ENCODE results near the gene CLRN1.

CLRN1 gene

DNA sequence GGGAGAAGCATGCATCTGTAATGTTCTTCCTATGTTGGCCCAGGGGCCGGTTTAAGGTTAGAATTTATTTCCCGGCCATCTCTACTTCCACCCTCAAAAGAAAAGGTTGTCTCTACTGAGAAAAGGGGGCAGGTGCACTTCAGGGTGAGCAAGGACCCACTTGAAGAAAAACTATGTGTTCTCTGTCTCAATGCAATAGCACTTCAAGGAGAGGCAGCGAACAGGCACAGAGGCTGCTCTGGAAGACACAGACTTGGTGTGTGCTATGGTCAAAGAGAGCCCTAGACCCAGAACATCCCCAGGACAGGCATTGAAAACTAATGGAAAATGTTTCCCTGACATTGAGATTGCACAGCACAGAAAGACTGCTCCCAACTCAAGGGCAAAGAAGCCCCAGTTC lies 74.9 kb downstream of the CLRN1 start:
- Histone ChIP-seq H3K4me2 (ENCODE audit: low read depth, low read length) (no peak overlapping the region), H4K20me1 (ENCODE audit: insufficient read depth, low read length) (no peaks in the 10 kb centered on the region), H3K9me3 (replicated peaks; ENCODE audit: insufficient read depth, low read length) (no peaks in the 10 kb centered on the region), H3K79me2 (ENCODE audit: low read length) (no peaks in the 10 kb centered on the region), H3K4me1 (ENCODE audit: low read length) (no peaks in the 10 kb centered on the region), H3K4me3 (ENCODE audit: low read length) (no peak overlapping the region), H3K27me3 (replicated peaks; ENCODE audit: insufficient read depth, low read length) (no peaks in the 10 kb centered on the region), H3K9ac (ENCODE audit: low read length) (no peak overlapping the region), H2AFZ (ENCODE audit: low read length) (no peak overlapping the region), H3K9me2 (replicated peaks; ENCODE audit: insufficient read depth, low read length) (no peaks in the 10 kb centered on the region), H3K27ac (ENCODE audit: low read length) (no peak overlapping the region), H3K36me3 (replicated peaks; ENCODE audit: insufficient read depth, low read length) (no peaks in the 10 kb centered on the region), H3F3A (ENCODE audit: insufficient read depth, low read length) (no peaks in the 10 kb centered on the region)
- DNase-seq: no peak
- TF ChIP-seq, protein P1, sequence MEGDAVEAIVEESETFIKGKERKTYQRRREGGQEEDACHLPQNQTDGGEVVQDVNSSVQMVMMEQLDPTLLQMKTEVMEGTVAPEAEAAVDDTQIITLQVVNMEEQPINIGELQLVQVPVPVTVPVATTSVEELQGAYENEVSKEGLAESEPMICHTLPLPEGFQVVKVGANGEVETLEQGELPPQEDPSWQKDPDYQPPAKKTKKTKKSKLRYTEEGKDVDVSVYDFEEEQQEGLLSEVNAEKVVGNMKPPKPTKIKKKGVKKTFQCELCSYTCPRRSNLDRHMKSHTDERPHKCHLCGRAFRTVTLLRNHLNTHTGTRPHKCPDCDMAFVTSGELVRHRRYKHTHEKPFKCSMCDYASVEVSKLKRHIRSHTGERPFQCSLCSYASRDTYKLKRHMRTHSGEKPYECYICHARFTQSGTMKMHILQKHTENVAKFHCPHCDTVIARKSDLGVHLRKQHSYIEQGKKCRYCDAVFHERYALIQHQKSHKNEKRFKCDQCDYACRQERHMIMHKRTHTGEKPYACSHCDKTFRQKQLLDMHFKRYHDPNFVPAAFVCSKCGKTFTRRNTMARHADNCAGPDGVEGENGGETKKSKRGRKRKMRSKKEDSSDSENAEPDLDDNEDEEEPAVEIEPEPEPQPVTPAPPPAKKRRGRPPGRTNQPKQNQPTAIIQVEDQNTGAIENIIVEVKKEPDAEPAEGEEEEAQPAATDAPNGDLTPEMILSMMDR (IDR thresholded peaks at IDR 0.05; ENCODE audit: low read length): no peak
- no peak for TF ChIP-seq EZH2phosphoT487 (IDR thresholded peaks at IDR 0.05; ENCODE audit: low read length)
- TF ChIP-seq EZH2 (optimal IDR thresholded peaks at IDR 0.05; ENCODE audit: low read depth, low read length): no peak

DNA sequence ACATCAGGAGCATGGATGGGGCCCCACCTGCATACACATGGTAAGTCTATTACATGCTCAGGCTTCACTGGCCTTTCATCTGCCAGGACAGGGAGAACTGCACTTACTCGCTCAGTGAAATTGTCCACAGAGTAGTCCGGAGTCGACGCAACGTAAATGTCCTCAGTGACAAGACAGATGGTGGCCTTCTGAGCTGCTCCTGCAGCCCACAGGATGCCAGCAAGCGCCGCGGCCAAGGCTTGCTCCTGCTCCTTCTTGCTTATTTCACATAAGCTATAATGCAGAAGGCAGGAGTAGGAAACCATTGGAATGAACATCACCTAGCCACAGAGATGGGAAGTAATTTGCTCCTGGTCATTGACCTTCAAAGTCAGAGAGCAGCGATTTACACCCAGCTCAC lies 81.7 kb downstream of the CLRN1 start:
- Histone ChIP-seq H3K9ac (ENCODE audit: low read length) (no peak overlapping the region), H3K9me2 (replicated peaks; ENCODE audit: insufficient read depth, low read length) (no peaks in the 10 kb centered on the region), H4K20me1 (ENCODE audit: insufficient read depth, low read length) (no peaks in the 10 kb centered on the region), H3K79me2 (ENCODE audit: low read length) (no peaks in the 10 kb centered on the region), H3K27me3 (replicated peaks; ENCODE audit: insufficient read depth, low read length) (no peaks in the 10 kb centered on the region), H3K4me1 (ENCODE audit: low read length) (no peaks in the 10 kb centered on the region), H3K4me3 (ENCODE audit: low read length) (no peak overlapping the region), H3K27ac (ENCODE audit: low read length) (no peak overlapping the region), H3K36me3 (replicated peaks; ENCODE audit: insufficient read depth, low read length) (no peaks in the 10 kb centered on the region), H3K9me3 (replicated peaks; ENCODE audit: insufficient read depth, low read length) (no peaks in the 10 kb centered on the region), H2AFZ (ENCODE audit: low read length) (no peak overlapping the region), H3F3A (ENCODE audit: insufficient read depth, low read length) (no peaks in the 10 kb centered on the region), H3K4me2 (ENCODE audit: low read depth, low read length) (no peak overlapping the region)
- no peak for TF ChIP-seq EZH2phosphoT487 (IDR thresholded peaks at IDR 0.05; ENCODE audit: low read length)
- TF ChIP-seq, protein P1 (IDR thresholded peaks at IDR 0.05; ENCODE audit: low read length): no peak
- TF ChIP-seq EZH2 (optimal IDR thresholded peaks at IDR 0.05; ENCODE audit: low read depth, low read length): no peak
- DNase-seq: no peak

DNA sequence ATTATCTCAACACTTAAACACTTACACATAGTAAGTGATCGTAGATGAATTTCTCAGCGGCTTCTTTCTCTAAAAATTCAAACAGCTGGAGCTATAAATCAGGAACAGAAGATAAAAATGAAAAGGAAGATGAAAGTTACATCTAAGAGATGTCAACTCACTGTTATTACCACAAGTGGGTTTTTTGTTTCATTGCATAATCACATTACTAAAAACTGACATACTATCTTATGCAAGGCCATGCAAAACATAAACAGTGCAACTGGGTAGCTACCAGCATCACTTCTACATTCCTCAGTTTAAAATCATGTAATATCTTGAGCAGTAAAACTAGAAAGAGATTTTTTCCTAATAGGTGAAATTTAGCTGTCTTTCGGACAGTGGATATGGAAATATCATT lies 82.2 kb downstream of the CLRN1 start:
- TF ChIP-seq, protein P1 (IDR thresholded peaks at IDR 0.05; ENCODE audit: low read length): no peak
- no peak for TF ChIP-seq EZH2phosphoT487 (IDR thresholded peaks at IDR 0.05; ENCODE audit: low read length)
- TF ChIP-seq EZH2 (optimal IDR thresholded peaks at IDR 0.05; ENCODE audit: low read depth, low read length): no peak
- Histone ChIP-seq H3K36me3 (replicated peaks; ENCODE audit: insufficient read depth, low read length) (no peaks in the 10 kb centered on the region), H3F3A (ENCODE audit: insufficient read depth, low read length) (no peaks in the 10 kb centered on the region), H3K27ac (ENCODE audit: low read length) (no peak overlapping the region), H3K9me3 (replicated peaks; ENCODE audit: insufficient read depth, low read length) (no peaks in the 10 kb centered on the region), H3K9ac (ENCODE audit: low read length) (no peak overlapping the region), H3K4me2 (ENCODE audit: low read depth, low read length) (no peak overlapping the region), H3K9me2 (replicated peaks; ENCODE audit: insufficient read depth, low read length) (no peaks in the 10 kb centered on the region), H2AFZ (ENCODE audit: low read length) (no peak overlapping the region), H3K4me3 (ENCODE audit: low read length) (no peak overlapping the region), H3K79me2 (ENCODE audit: low read length) (no peaks in the 10 kb centered on the region), H3K4me1 (ENCODE audit: low read length) (no peaks in the 10 kb centered on the region), H4K20me1 (ENCODE audit: insufficient read depth, low read length) (no peaks in the 10 kb centered on the region), H3K27me3 (replicated peaks; ENCODE audit: insufficient read depth, low read length) (no peaks in the 10 kb centered on the region)
- DNase-seq: no peak

Measured in MM.1S (cell line).